Measurements from ENCODE around the gene FNDC1.

DNA sequence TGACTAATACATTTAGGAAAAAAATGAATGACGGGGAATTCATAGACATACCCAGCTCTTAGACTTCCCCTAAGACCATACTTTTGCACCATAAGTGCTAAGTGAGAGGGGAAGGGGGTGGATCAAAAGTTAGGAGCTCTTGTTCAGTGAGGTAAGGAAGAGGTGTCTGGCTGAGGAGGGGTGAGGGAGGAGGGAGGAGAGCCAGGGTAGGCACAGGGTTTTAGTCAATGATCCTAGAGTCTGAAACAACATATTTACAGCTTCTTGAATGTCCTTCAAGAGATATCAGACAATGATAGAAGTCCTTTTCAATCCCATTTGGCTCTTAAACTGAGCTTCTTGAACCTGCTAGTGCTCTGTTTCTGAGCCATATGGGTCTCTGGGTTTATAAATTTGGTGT, 135.4 kb downstream of the FNDC1 start:
- TF ChIP-seq POLR2AphosphoS5 (IDR thresholded peaks at IDR 0.05; ENCODE audit: low read depth, low read length) (no peak), TAF1 (IDR thresholded peaks at IDR 0.05; ENCODE audit: borderline replicate concordance, insufficient read depth, low read length) (no peak)

Measured in PFSK-1 (cell line).